Fibroblast of mammary gland (primary cell): ENCODE data around the gene ABCA6.
A peak's percentile ranks its signal among the peaks of the same experiment; 100 is the strongest.
"Not testable (repeated sequence)": the region's sequence is repeated elsewhere in the genome, so short reads cannot be mapped to it uniquely, and the experiment has no call there.

Experiments
- DNase-seq: peaks from one replicate; pipeline ENCODE4 v3.0.0-alpha.2; 2010; ENCODE audit warnings: low read depth
- H3K4me3 ChIP-seq: 2 replicates; pipeline ENCODE4 v1.5.1; 2011; ENCODE audit warnings: low read depth, mild to moderate bottlenecking, low read length, moderate library complexity; ENCODE audit not compliant: control insufficient read depth
- CTCF ChIP-seq: conservative IDR thresholded peaks from 2 replicates; pipeline ENCODE4 v1.5.1; 2011; ENCODE audit warnings: low read depth, low read length, inconsistent platforms; ENCODE audit not compliant: control insufficient read depth, insufficient read depth

ABCA6 gene

GRCh38 chr17:69078864-69079263, 62.8 kb downstream of the ABCA6 start:
- DNase-seq, result no peak
- H3K4me3 ChIP-seq, result no peak overlapping the region
- no peak for TF ChIP-seq CTCF

GRCh38 chr17:69075823-69076222, 65.9 kb downstream of the ABCA6 start:
- no peak for TF ChIP-seq CTCF
- no peak for DNase-seq
- no peak overlapping the region for H3K4me3 ChIP-seq

GRCh38 chr17:69073392-69073791, 68.3 kb downstream of the ABCA6 start:
- not testable (repeated sequence) for H3K4me3 ChIP-seq, DNase-seq

DNA sequence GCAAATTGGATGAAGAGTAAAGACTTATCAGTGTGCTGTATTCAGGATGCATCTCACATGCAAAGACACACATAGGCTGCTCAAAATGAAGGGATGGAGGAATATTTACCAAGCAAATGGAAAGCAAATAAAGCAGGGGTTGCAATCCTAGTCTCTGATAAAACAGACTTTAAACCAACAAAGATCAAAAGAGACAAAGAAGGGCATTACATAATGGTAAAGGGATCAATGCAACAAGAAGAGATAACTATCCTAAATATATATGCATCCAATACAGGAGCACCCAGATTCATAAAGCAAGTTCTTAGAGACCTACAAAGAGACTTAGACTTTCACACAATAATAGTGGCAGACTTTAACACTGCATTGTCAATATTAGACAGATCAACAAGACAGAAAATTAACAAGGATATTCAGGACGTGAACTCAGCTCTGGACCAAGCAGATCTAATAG, 68.9 kb downstream of the ABCA6 start:
- not testable (repeated sequence) for H3K4me3 ChIP-seq, DNase-seq

- H3K4me3 ChIP-seq, DNase-seq: not testable (repeated sequence)
These were observed 70.5 kb downstream of the ABCA6 start for GRCh38 chr17:69071233-69071586.

GRCh38 chr17:69070378-69071232, 71.1 kb downstream of the ABCA6 start:
- not testable (repeated sequence) for DNase-seq, H3K4me3 ChIP-seq

- DNase-seq, result peak; percentile 43
- no peak overlapping the region for H3K4me3 ChIP-seq
- no peak for TF ChIP-seq CTCF
These were observed 72.4 kb downstream of the ABCA6 start for GRCh38 chr17:69069226-69069750.

- H3K4me3 ChIP-seq, result no peak overlapping the region
- peak; percentile 2 for TF ChIP-seq CTCF
- DNase-seq, result no peak
These were observed 74.2 kb downstream of the ABCA6 start for GRCh38 chr17:69067274-69068047.
